ENCODE measurements around the gene ESPNL.
A peak's percentile ranks its signal among the peaks of the same experiment; 100 is the strongest.

The ESPNL gene

GRCh38 chr2:238148981-238149380 is 48.8 kb downstream of the ESPNL start:
- no peak for TF ChIP-seq GATA1 (IDR thresholded peaks at IDR 0.05; ENCODE audit: low read depth, low read length)
- no peak for TF ChIP-seq POLR2A (IDR thresholded peaks at IDR 0.05; ENCODE audit: low read length)
- DNase-seq, result no peak

GRCh38 chr2:238149841-238150572 is 49.9 kb downstream of the ESPNL start:
- DNase-seq, result no peak
- TF ChIP-seq POLR2A (IDR thresholded peaks at IDR 0.05; ENCODE audit: low read length) (no peak), GATA1 (IDR thresholded peaks at IDR 0.05; ENCODE audit: low read depth, low read length) (no peak)

GRCh38 chr2:238150686-238151085 is 50.5 kb downstream of the ESPNL start:
- TF ChIP-seq GATA1 (IDR thresholded peaks at IDR 0.05; ENCODE audit: low read depth, low read length) (no peak), POLR2A (IDR thresholded peaks at IDR 0.05; ENCODE audit: low read length) (no peak)
- no peak for DNase-seq

GRCh38 chr2:238151205-238151604 is 51.1 kb downstream of the ESPNL start:
- DNase-seq, result no peak
- TF ChIP-seq GATA1 (IDR thresholded peaks at IDR 0.05; ENCODE audit: low read depth, low read length), result no peak
- TF ChIP-seq POLR2A (IDR thresholded peaks at IDR 0.05; ENCODE audit: low read length), result no peak

GRCh38 chr2:238151628-238152235 is 51.6 kb downstream of the ESPNL start:
- TF ChIP-seq GATA1 (IDR thresholded peaks at IDR 0.05; ENCODE audit: low read depth, low read length), result no peak
- TF ChIP-seq POLR2A (IDR thresholded peaks at IDR 0.05; ENCODE audit: low read length), result no peak
- no peak for DNase-seq

GRCh38 chr2:238152771-238153688 is 52.9 kb downstream of the ESPNL start:
- DNase-seq, result peak in 1 of 2 experiments; percentile 19
- TF ChIP-seq POLR2A (IDR thresholded peaks at IDR 0.05; ENCODE audit: low read length) (no peak), GATA1 (IDR thresholded peaks at IDR 0.05; ENCODE audit: low read depth, low read length) (no peak)

- no peak for DNase-seq
- no peak for TF ChIP-seq GATA1 (IDR thresholded peaks at IDR 0.05; ENCODE audit: low read depth, low read length)
- no peak for TF ChIP-seq POLR2A (IDR thresholded peaks at IDR 0.05; ENCODE audit: low read length)
Measured at GRCh38 chr2:238154570-238154969, 54.4 kb downstream of the ESPNL start.

GRCh38 chr2:238155051-238155760 is 55.1 kb downstream of the ESPNL start:
- DNase-seq, result no peak
- TF ChIP-seq GATA1 (IDR thresholded peaks at IDR 0.05; ENCODE audit: low read depth, low read length) (no peak), POLR2A (IDR thresholded peaks at IDR 0.05; ENCODE audit: low read length) (no peak)

GRCh38 chr2:238155761-238156694 is 55.9 kb downstream of the ESPNL start:
- no peak for DNase-seq

GRCh38 chr2:238157506-238158017 is 57.4 kb downstream of the ESPNL start:
- DNase-seq, result no peak
- TF ChIP-seq GATA1 (IDR thresholded peaks at IDR 0.05; ENCODE audit: low read depth, low read length) (no peak), POLR2A (IDR thresholded peaks at IDR 0.05; ENCODE audit: low read length) (no peak)

More at GRCh38 chr2:238155761-238156694, 55.9 kb downstream of the ESPNL start:
- TF ChIP-seq GATA1 (IDR thresholded peaks at IDR 0.05; ENCODE audit: low read depth, low read length) (no peak), POLR2A (IDR thresholded peaks at IDR 0.05; ENCODE audit: low read length) (no peak)

- TF ChIP-seq POLR2A (IDR thresholded peaks at IDR 0.05; ENCODE audit: low read length) (no peak), GATA1 (IDR thresholded peaks at IDR 0.05; ENCODE audit: low read depth, low read length) (no peak)
- DNase-seq, result no peak
Measured at GRCh38 chr2:238158018-238158508, 57.9 kb downstream of the ESPNL start.

GRCh38 chr2:238158509-238159070 is 58.5 kb downstream of the ESPNL start, which contains the start of gene ERFE:
Gene ERFE (plus strand): TSS chr2:238158970. CDS start chr2:238159008, 38 bp downstream.
- peak; percentile 80 to 88 for DNase-seq
- TF ChIP-seq POLR2A (IDR thresholded peaks at IDR 0.05; ENCODE audit: low read length) (no peak), GATA1 (IDR thresholded peaks at IDR 0.05; ENCODE audit: low read depth, low read length) (no peak)
